GM12872 (cell line): ENCODE data around the gene WASHC4.

Experiments
- TF ChIP-seq, protein P1 (sequence below): IDR thresholded peaks from 3 replicates; pipeline ENCODE4 v1.5.1; 2011; ENCODE audit warnings: low read depth, mild to moderate bottlenecking, low read length, moderate library complexity; ENCODE audit not compliant: insufficient read depth

The WASHC4 gene

DNA sequence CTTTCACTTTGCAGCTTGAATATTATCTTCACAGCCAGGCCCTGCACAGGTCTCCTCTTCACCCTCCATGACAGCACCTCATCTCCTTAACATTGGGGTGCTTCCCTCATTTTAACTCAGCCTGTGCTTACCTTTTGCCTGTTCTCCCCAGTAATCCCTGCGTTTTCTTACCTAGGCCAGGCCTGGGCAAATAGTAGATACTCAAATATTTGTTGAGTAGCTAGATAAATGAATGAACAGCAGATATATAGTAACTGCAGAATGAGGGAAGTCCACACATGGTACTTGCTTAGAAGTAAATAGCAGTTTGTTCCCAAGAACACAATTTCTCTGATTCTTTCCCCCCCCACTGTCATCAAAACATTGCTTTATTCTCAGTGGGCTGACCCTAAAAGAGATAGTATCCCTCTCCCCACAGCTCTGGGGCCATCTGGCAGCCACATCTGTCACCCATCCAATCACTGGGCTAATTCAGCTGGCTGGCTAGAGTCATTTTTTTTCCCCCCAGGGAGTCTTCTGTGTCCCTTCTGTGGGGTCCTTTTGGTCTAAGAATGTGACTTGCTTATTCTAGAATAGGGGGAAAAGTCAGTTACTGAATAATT lies 85.2 kb downstream of the WASHC4 start:
- TF ChIP-seq, protein P1, sequence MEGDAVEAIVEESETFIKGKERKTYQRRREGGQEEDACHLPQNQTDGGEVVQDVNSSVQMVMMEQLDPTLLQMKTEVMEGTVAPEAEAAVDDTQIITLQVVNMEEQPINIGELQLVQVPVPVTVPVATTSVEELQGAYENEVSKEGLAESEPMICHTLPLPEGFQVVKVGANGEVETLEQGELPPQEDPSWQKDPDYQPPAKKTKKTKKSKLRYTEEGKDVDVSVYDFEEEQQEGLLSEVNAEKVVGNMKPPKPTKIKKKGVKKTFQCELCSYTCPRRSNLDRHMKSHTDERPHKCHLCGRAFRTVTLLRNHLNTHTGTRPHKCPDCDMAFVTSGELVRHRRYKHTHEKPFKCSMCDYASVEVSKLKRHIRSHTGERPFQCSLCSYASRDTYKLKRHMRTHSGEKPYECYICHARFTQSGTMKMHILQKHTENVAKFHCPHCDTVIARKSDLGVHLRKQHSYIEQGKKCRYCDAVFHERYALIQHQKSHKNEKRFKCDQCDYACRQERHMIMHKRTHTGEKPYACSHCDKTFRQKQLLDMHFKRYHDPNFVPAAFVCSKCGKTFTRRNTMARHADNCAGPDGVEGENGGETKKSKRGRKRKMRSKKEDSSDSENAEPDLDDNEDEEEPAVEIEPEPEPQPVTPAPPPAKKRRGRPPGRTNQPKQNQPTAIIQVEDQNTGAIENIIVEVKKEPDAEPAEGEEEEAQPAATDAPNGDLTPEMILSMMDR: no peak

DNA sequence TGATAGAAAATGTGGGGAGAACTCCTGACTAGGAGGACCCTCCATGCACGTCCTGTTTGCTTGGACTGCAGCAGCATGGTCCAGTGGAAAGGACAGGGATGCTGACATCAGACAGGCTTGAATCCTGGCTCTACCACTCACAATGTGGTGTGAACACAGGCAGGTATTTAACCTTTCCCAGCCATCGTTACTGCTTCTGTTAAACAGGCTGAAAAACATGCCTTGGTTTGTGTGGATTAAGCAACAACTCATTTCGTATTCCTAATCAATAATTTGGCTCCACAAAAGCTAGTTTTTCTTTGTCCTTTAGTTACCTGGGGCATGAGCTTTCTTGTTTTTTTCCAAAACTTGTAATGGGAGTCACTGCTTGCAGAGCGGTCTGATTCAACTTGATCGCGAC lies 87.4 kb downstream of the WASHC4 start:
- TF ChIP-seq, protein P1: no peak

DNA sequence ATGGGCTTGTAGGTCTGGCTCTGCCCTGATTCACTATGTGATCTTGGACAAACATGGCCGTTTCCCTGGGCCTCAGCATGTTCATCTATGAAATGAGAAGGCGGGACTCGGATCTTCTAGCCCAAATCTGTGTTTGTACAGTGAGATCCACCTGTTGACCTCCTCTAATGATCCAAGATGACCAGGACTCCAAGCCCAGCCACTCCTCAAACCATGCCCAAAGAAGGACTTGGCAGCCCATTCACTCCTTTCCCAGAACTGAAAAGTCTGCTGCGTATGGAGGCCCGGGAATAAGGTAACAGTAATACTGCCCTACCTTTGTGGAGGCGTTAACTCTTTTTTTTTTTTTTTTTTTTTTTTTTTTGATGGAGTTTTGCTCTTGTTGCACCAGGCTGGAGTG lies 88.6 kb downstream of the WASHC4 start:
- TF ChIP-seq, protein P1: no peak

DNA sequence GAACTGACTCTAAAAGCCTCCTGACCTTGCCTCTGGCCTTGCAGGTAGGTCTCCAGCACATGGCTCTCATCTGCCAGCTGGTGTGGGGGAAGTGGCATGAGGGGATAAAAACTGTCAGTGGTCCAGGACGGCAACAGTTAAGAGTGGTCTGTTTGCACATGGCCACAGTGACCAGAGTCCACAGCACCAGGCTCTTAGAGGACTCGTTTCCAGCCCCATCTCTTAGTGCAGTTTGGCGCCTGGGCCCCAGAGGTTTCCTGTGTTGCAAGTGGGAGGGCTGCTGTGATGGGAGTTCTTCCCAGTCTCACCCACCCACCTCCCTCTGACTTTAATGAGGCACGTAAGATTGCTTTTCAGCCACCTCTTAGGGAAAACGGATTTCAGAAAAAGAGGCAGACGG lies 91.4 kb downstream of the WASHC4 start:
- TF ChIP-seq, protein P1: no peak

DNA sequence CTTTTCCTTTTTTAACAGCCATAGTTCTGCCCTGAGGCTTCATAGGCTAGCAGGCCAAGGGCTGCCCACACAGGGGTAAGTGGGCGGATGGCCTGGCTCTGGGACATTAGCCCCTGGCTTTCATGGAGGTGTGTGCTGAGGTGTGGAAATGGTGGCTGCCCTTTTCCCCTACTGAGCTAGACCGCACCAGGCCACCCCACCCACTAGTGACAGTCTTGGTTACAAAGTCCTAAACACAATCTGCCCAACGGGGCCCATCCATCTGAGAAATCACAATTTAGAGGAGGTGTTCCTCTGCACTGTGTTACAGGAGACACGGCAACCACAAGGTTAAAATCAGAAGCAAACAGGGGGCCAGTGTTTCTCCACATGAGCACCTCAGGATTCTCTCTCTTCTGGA lies 92.9 kb downstream of the WASHC4 start:
- TF ChIP-seq, protein P1: no peak

DNA sequence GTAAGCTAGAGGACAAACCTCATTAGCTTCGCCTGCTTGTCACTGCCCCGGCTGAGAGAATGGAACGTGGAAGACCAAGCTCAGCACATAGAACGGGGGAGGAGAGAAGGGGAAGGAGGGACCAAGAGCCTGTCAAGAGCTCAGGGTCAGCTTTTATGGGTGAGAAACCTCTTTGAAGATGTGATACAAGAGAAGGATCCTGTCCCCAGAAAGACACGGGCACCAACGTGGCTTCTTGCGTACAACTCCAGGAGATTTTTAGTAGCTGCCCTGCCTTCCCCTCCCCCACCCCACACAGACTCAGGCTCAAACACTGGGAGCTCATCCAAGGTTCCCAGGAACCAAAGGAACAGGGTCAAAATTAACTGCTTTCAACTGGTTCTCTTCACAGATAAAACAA lies 93.8 kb downstream of the WASHC4 start:
- TF ChIP-seq, protein P1: no peak

DNA sequence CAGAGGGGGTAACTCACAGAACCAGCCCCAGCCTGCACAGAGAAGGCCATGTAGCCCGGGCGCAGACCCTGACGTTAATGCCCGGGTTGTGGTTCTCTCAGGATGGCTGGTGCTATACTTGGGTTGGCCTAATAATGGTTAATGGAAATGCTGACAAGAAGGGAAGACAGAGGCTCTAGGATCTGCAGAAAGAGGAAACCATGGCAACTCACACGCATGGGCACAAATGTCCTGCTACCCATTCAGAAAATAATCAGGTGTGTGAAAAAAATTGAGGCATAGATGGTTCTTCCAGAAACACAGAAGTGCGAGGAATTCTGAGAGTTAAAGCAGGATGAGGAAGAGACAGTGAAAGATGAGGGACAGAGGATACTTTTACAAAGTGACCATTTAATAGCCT lies 94.7 kb downstream of the WASHC4 start:
- TF ChIP-seq, protein P1: no peak
